K562 (cell line): Measurements from ENCODE around the gene SZT2. TPM values are rescaled to one million over a fixed set of nuclear protein-coding genes. Genes with fewer than 3 reads are reported as not detected.

Experiments used
- ARID3B ChIP-seq: fragments of 250-450 bp; sonication (Bioruptor Pico); IDR thresholded peaks from 2 replicates; pipeline ENCODE4 v1.4.0; 2020; ENCODE audit warnings: borderline replicate concordance
- ATF7 ChIP-seq: fragments of 450-650 bp; IDR thresholded peaks from 2 replicates; pipeline ENCODE4 v1.7.1; 2014; ENCODE audit warnings: mild to moderate bottlenecking, moderate library complexity
- CTCFL ChIP-seq: IDR thresholded peaks from 2 replicates; pipeline ENCODE4 v1.6.1; 2011; ENCODE audit warnings: borderline replicate concordance, low read depth, mild to moderate bottlenecking, moderate library complexity, low read length; ENCODE audit not compliant: insufficient read depth, poor library complexity, severe bottlenecking
- HINFP ChIP-seq: fragments of 450-650 bp; conservative IDR thresholded peaks from 2 replicates; pipeline ENCODE4 v1.6.1; 2016; ENCODE audit warnings: missing genetic modification characterization, low read depth, mild to moderate bottlenecking, control low read depth, missing compliant biosample characterization
- POU5F1 ChIP-seq: fragments of 150-350 bp; IDR thresholded peaks from 2 replicates; pipeline ENCODE4 v1.6.1; 2014; ENCODE audit warnings: borderline replicate concordance, low read length, low read depth, mild to moderate bottlenecking; ENCODE audit not compliant: partially characterized antibody
- SETDB1 ChIP-seq: IDR thresholded peaks from one replicate; pipeline ENCODE4 v1.6.1; 2012; ENCODE audit warnings: low read length, control low read depth, inconsistent platforms
- ZFP30 ChIP-seq: fragments of 250-450 bp; sonication (Bioruptor Pico); IDR thresholded peaks from 2 replicates; pipeline ENCODE4 v1.8.0; 2022; ENCODE audit warnings: moderate library complexity, mild to moderate bottlenecking, inconsistent platforms, borderline replicate concordance
- ZNF23 ChIP-seq: fragments of 250-450 bp; sonication (Bioruptor Pico); IDR thresholded peaks from 2 replicates; pipeline ENCODE4 v1.4.0; 2020; ENCODE audit warnings: mild to moderate bottlenecking
- ZNF785 ChIP-seq: fragments of 250-450 bp; sonication (Bioruptor Pico); IDR thresholded peaks from 2 replicates; pipeline ENCODE4 v1.4.0; 2020; ENCODE audit warnings: mild to moderate bottlenecking
- ZNF830 ChIP-seq: fragments of 250-450 bp; sonication (Bioruptor Pico); IDR thresholded peaks from 2 replicates; pipeline ENCODE4 v1.5.0; 2021; ENCODE audit warnings: mild to moderate bottlenecking
- polyA plus RNA-seq, 8 experiments: library from polyadenylated mRNA; depleted of rRNA in 4 of 8; stranded (reverse) in 5 of 8; unstranded in 3 of 8; fragments of >200 nt; fragmentation: Nextera tagmentation in 2 of 8; fragmentation: Illumina TruSeq in 1 of 8; extraction: Ambion mirVana in 2 of 8; extraction: Trizol in 1 of 8; gene quantifications; 2 replicates each; pipeline versions ENCODE4 v1.2.1 to v1.2.3, GENCODE V29; 2011 to 2014; ENCODE audit warnings: inconsistent platforms in 1 of 8, missing spikeins in 1 of 8
- total RNA-seq, 7 experiments: library from RNA; depleted of rRNA in 6 of 7; stranded (reverse); fragments of >200 nt in 6 of 7; fragmentation: Illumina TruSeq in 2 of 7; extraction: Trizol in 2 of 7; gene quantifications; 2 replicates each; pipeline versions ENCODE4 v1.2.1 to v1.2.3, GENCODE V29; 2011 to 2021; ENCODE audit warnings: low replicate concordance in 1 of 7

The SZT2 gene
- total and polyA plus RNA-seq, 9 of the 15 experiments (the other 6 are each of a cell fraction or from before 2014, with no cell fraction given): 0.88 to 31.0 (median 12.8) TPM

- TF ChIP-seq HINFP (tag): no peak
- TF ChIP-seq ZNF23: no peak
- no peak for TF ChIP-seq ATF7
- no peak for TF ChIP-seq ZNF785 (CRISPR knock-in tag)
- no peak for TF ChIP-seq POU5F1
- TF ChIP-seq SETDB1: no peak
- TF ChIP-seq ARID3B (CRISPR knock-in tag): no peak
- TF ChIP-seq CTCFL: no peak
- no peak for TF ChIP-seq ZNF830
- no peak for TF ChIP-seq ZFP30
Measured at GRCh38 chr1:43492826-43493225, 103.1 kb downstream of the SZT2 start (continued).
